Astrocyte of the cerebellum (primary cell): ENCODE data around the gene PRKCB.
"Not testable (repeated sequence)": the region's sequence is repeated elsewhere in the genome, so short reads cannot be mapped to it uniquely, and the experiment has no call there.

Source experiments
- DNase-seq: peaks from one replicate; pipeline ENCODE4 v3.0.0-alpha.2; 2011; ENCODE audit warnings: low read depth
- H3K4me3 ChIP-seq: 2 replicates; pipeline ENCODE4 v1.5.1; 2011; ENCODE audit warnings: mild to moderate bottlenecking, low read depth, low read length, moderate library complexity
- in situ Hi-C: cut with HindIII; loops from 2 replicates; pipeline ENCODE4 v1.10.0; 2017; ENCODE audit warnings: low sequenced_read_pairs
- TF ChIP-seq, protein P1 (sequence below): IDR thresholded peaks from 2 replicates; pipeline ENCODE4 v1.5.1; 2012; ENCODE audit warnings: low read length, low read depth, moderate library complexity, mild to moderate bottlenecking; ENCODE audit errors: missing control alignments

The PRKCB gene

GRCh38 chr16:24091125-24091524 is 255.3 kb downstream of the PRKCB start:
- no peak overlapping the region for H3K4me3 ChIP-seq
- DNase-seq: no peak
- TF ChIP-seq, protein P1, sequence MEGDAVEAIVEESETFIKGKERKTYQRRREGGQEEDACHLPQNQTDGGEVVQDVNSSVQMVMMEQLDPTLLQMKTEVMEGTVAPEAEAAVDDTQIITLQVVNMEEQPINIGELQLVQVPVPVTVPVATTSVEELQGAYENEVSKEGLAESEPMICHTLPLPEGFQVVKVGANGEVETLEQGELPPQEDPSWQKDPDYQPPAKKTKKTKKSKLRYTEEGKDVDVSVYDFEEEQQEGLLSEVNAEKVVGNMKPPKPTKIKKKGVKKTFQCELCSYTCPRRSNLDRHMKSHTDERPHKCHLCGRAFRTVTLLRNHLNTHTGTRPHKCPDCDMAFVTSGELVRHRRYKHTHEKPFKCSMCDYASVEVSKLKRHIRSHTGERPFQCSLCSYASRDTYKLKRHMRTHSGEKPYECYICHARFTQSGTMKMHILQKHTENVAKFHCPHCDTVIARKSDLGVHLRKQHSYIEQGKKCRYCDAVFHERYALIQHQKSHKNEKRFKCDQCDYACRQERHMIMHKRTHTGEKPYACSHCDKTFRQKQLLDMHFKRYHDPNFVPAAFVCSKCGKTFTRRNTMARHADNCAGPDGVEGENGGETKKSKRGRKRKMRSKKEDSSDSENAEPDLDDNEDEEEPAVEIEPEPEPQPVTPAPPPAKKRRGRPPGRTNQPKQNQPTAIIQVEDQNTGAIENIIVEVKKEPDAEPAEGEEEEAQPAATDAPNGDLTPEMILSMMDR: no peak
- in situ Hi-C loops: no loop called here

- no peak overlapping the region for H3K4me3 ChIP-seq
- DNase-seq: no peak
- TF ChIP-seq, protein P1: no peak
- in situ Hi-C loops: no loop called here
Observed at GRCh38 chr16:24093049-24093448, 257.3 kb downstream of the PRKCB start.

GRCh38 chr16:24094660-24095059 is 258.9 kb downstream of the PRKCB start:
- in situ Hi-C loops: no loop called here
- TF ChIP-seq, protein P1: no peak
- DNase-seq: no peak
- H3K4me3 ChIP-seq: no peak overlapping the region

DNA sequence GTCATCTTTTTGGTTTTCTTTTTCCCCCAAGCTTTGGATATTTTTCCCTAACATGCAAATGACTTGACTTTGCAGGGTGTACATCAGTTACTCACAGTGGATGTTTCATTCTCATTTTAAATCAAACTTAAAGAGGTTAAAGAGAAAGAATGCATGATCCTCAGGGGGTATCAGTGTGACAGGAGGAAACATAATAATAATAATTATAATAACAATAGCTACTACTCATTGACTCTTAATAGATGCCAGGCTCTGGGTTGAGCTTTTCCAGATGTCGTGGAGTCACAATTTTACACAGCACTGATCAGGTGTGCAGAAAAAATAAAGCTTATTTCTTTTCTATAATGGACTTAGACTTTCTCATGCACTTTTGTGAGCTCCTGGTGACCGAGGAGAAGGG is 263.1 kb downstream of the PRKCB start:
- in situ Hi-C loops: no loop called here
- DNase-seq: no peak
- TF ChIP-seq, protein P1: no peak
- H3K4me3 ChIP-seq: no peak overlapping the region

DNA sequence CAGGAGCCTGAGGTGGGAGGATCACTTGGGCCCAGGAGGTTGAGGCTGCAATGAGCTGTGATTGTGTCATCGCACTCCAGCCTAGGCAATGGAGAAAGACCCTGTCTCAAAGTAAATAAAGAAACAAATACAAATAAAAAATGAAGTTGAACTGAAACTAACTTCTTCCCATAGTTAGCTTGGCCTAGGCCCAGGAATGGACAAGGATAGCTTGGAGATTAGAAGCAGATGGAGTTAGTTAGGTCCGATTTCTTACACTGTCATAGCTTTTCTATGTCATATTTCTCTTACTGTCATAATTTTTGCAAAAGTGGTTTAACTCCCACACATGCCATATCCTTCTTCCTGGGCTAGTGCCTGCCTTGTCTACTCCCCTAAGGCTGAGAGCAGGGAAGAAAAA is 265.6 kb downstream of the PRKCB start:
- in situ Hi-C loops: no loop called here
- DNase-seq: no peak
- H3K4me3 ChIP-seq: no peak overlapping the region
- TF ChIP-seq, protein P1: no peak

GRCh38 chr16:24102209-24102660 is 266.5 kb downstream of the PRKCB start:
- H3K4me3 ChIP-seq: no peak overlapping the region
- TF ChIP-seq, protein P1: no peak
- in situ Hi-C loops: no loop called here
- no peak for DNase-seq

- H3K4me3 ChIP-seq, DNase-seq, in situ Hi-C loops: not testable (repeated sequence)
Observed at GRCh38 chr16:24105471-24105870, 269.7 kb downstream of the PRKCB start.

- in situ Hi-C loops, DNase-seq, H3K4me3 ChIP-seq: not testable (repeated sequence)
Observed at GRCh38 chr16:24108090-24108489, 272.3 kb downstream of the PRKCB start.
